ENCODE data around the gene GAL3ST1.
"Not testable (repeated sequence)": the region's sequence is repeated elsewhere in the genome, so short reads cannot be mapped to it uniquely, and the experiment has no call there.

GAL3ST1 gene

DNA sequence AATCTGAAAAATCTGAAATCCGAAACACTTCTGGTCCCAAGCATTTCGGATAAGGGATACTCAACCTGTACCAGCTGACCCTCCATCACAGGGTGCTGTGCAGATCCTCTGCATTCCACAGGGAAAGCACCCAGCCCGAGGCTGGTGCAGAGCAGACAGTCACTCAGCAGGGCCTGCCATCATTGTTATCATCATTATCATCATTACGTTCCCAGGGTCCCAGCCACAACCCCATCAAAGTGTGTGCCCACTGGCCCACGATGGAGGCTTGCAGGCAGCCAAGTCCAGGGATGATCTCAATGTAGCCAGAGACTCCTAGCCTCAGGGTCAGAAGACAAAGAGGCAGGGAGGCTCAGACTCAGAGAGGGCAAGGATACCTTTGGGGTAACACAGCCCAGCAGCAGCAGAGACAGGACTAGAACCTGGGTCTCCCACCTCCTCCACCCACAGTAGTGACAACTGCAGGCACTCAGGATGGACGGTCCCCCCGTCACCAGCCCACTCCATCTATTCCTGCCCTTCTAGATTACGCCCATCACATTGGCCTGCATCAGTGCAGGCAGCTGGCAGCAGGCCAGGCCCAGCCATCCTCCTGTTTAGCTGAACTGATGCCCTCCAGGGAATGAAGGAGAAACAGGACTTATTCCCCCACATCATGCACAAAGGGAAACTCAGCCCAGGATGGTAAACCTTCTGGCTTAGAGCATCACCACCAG, 10.3 kb downstream of the GAL3ST1 start:
- H2BK12ac ChIP-seq (ENCODE audit: low read length in 2 of 2), result no peak overlapping the region

DNA sequence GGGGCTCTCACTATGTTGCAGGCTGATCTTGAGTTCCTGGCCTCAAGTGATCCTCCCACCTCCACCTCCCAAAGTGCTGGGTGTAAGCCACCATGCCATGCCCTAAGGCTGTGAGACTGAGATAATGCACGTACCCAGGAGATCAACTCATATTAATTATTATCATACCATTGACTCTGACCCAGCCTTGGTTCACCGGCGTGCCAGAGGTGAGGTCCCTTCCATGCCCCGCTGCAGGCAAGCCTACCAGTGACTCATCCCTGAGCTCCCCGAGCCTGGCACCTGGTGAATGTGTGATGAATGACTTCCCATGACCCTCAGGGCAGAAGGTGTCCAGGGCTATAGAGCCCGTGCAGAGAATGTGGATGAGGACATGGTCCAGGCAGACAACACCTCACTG, 12.1 kb downstream of the GAL3ST1 start:
- H3K4me3 ChIP-seq (ENCODE audit: insufficient read depth in 1 of 2, low read depth in 1 of 2, low read length in 2 of 2), result no peak overlapping the region
- H2BK15ac ChIP-seq (ENCODE audit: low read depth, poor library complexity, severe bottlenecking), result no peak overlapping the region
- H3K14ac ChIP-seq (ENCODE audit: low read length in 2 of 2), result no peak overlapping the region
- no peak for DNase-seq
- H4K91ac ChIP-seq (ENCODE audit: low read length), result no peak overlapping the region
- H3K9me3 ChIP-seq (ENCODE audit: control insufficient read depth, low read length), result no peaks in the 10 kb centered on the region
- peaks cover 0 to 49% of the 10 kb centered on the region in 2 experiments for H3K27me3 ChIP-seq (ENCODE audit: control insufficient read depth in 1 of 2, insufficient read depth in 1 of 2, low read length in 2 of 2)
- no peak overlapping the region for H2BK5ac ChIP-seq (ENCODE audit: low read depth, low read length, poor library complexity, severe bottlenecking)
- no peak overlapping the region for H3K18ac ChIP-seq (ENCODE audit: low read depth in 1 of 2, low read length in 2 of 2)
- H2AK5ac ChIP-seq (ENCODE audit: low read length, severe bottlenecking), result peak overlapping the region; percentile 10
- no peak overlapping the region for H3K27ac ChIP-seq (ENCODE audit: low read length, poor library complexity, severe bottlenecking)
- no peak overlapping the region for H3K4me2 ChIP-seq (ENCODE audit: low read length, poor library complexity, severe bottlenecking)
- no peak overlapping the region for H3K4ac ChIP-seq (ENCODE audit: low read depth in 1 of 2, low read length in 2 of 2)
- H3K9ac ChIP-seq (ENCODE audit: low read length), result no peak overlapping the region
- no peak overlapping the region for H2BK12ac ChIP-seq (ENCODE audit: low read length in 2 of 2)
- peaks cover 46% of the 10 kb centered on the region for H3K4me1 ChIP-seq (ENCODE audit: control insufficient read depth, insufficient read depth, low read depth, low read length)
- H2BK120ac ChIP-seq (ENCODE audit: low read depth, low read length), result no peak overlapping the region
- H2AFZ ChIP-seq (ENCODE audit: low read depth, low read length), result no peak overlapping the region
- H4K8ac ChIP-seq (ENCODE audit: low read length), result no peak overlapping the region
- peaks cover 17% of the 10 kb centered on the region for H3K79me1 ChIP-seq (replicated peaks; ENCODE audit: low read length, poor library complexity, severe bottlenecking)
- H3K36me3 ChIP-seq (ENCODE audit: control insufficient read depth in 1 of 2, insufficient read depth in 2 of 2, low read depth in 1 of 2, low read length in 2 of 2), result peaks cover 0 to 7% of the 10 kb centered on the region in 2 experiments
- no peak overlapping the region for H3K23ac ChIP-seq (ENCODE audit: low read length in 2 of 2)
- WGBS, result 77% methylated on average over 6 of the region's 6 CpGs

More for the DNA sequence above, 10.3 kb downstream of the GAL3ST1 start:
- no peak overlapping the region for H2AFZ ChIP-seq (ENCODE audit: low read depth, low read length)
- H3K9ac ChIP-seq (ENCODE audit: low read length), result no peak overlapping the region
- no peak overlapping the region for H2AK5ac ChIP-seq (ENCODE audit: low read length, severe bottlenecking)
- H3K27ac ChIP-seq (ENCODE audit: low read length, poor library complexity, severe bottlenecking), result no peak overlapping the region
- no peak overlapping the region for H3K14ac ChIP-seq (ENCODE audit: low read length in 2 of 2)
- H3K36me3 ChIP-seq (ENCODE audit: control insufficient read depth in 1 of 2, insufficient read depth in 2 of 2, low read depth in 1 of 2, low read length in 2 of 2), result no peaks in the 10 kb centered on the region
- H3K4me1 ChIP-seq (ENCODE audit: control insufficient read depth, insufficient read depth, low read depth, low read length), result peaks cover 45% of the 10 kb centered on the region
- H3K27me3 ChIP-seq (ENCODE audit: control insufficient read depth in 1 of 2, insufficient read depth in 1 of 2, low read length in 2 of 2), result peaks cover 0 to 63% of the 10 kb centered on the region in 2 experiments
- no peak overlapping the region for H3K23ac ChIP-seq (ENCODE audit: low read length in 2 of 2)
- H3K9me3 ChIP-seq (ENCODE audit: control insufficient read depth, low read length), result no peaks in the 10 kb centered on the region
- no peak overlapping the region for H2BK15ac ChIP-seq (ENCODE audit: low read depth, poor library complexity, severe bottlenecking)
- DNase-seq, result no peak
- no peak overlapping the region for H4K91ac ChIP-seq (ENCODE audit: low read length)
- no peak overlapping the region for H3K4ac ChIP-seq (ENCODE audit: low read depth in 1 of 2, low read length in 2 of 2)
- no peak overlapping the region for H4K8ac ChIP-seq (ENCODE audit: low read length)
- H3K79me1 ChIP-seq (replicated peaks; ENCODE audit: low read length, poor library complexity, severe bottlenecking), result peaks cover 19% of the 10 kb centered on the region
- H2BK120ac ChIP-seq (ENCODE audit: low read depth, low read length), result no peak overlapping the region
- H3K18ac ChIP-seq (ENCODE audit: low read depth in 1 of 2, low read length in 2 of 2), result no peak overlapping the region
- H3K4me3 ChIP-seq (ENCODE audit: insufficient read depth in 1 of 2, low read depth in 1 of 2, low read length in 2 of 2), result no peak overlapping the region
- H3K4me2 ChIP-seq (ENCODE audit: low read length, poor library complexity, severe bottlenecking), result no peak overlapping the region
- no peak overlapping the region for H2BK5ac ChIP-seq (ENCODE audit: low read depth, low read length, poor library complexity, severe bottlenecking)
- WGBS, result 85% methylated on average over 8 of the region's 8 CpGs

DNA sequence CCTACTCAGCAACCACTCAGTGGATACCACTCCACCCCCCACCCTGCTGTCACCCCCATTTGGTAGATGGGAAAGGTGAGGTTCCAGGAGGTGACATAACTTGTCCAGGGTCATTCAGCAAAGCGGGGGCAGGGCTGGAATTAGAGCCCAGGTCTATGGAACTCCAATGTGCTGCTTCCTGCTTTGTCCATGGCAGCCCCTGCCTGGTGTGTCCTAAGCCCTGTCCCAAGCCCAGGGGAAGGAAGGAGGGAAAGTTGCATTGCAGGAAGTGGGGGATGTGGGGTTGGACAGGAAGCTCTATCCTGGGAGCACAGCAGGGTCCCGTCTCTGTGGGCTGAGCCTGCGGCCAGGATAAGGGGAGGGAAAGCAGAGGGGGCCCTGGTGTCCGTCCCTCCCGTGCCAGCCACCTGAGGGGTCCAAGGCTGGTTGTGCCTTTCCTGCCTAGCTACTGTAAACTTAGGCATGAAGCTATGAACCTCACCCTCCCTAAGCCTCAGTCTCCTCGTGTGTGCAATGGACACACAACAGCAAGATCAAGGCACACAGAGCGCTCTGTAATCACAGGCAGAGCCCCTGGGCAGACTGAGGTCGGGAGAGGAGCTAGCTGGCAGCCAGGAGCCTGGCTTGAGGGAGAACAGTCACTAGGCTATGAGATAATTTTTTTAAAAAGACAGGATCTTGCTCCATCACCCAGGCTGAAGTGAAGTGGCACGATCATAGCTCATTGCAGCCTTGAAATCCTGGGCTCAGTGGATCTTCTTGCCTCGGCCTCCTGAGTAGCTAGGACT, 12.9 kb downstream of the GAL3ST1 start:
- H3K27ac ChIP-seq (ENCODE audit: low read length, poor library complexity, severe bottlenecking), result peak overlapping the region; percentile 50
- no peak overlapping the region for H2AFZ ChIP-seq (ENCODE audit: low read depth, low read length)
- H2BK120ac ChIP-seq (ENCODE audit: low read depth, low read length), result no peak overlapping the region
- H3K4me2 ChIP-seq (ENCODE audit: low read length, poor library complexity, severe bottlenecking), result peak overlapping the region; percentile 5
- no peak overlapping the region for H3K18ac ChIP-seq (ENCODE audit: low read depth in 1 of 2, low read length in 2 of 2)
- no peak overlapping the region for H3K4ac ChIP-seq (ENCODE audit: low read depth in 1 of 2, low read length in 2 of 2)
- H3K9me3 ChIP-seq (ENCODE audit: control insufficient read depth, low read length), result no peaks in the 10 kb centered on the region
- H2BK5ac ChIP-seq (ENCODE audit: low read depth, low read length, poor library complexity, severe bottlenecking), result peak overlapping the region; percentile 47
- H2AK5ac ChIP-seq (ENCODE audit: low read length, severe bottlenecking), result peak overlapping the region; percentile 92
- no peak overlapping the region for H4K8ac ChIP-seq (ENCODE audit: low read length)
- peaks cover 0 to 48% of the 10 kb centered on the region in 2 experiments for H3K27me3 ChIP-seq (ENCODE audit: control insufficient read depth in 1 of 2, insufficient read depth in 1 of 2, low read length in 2 of 2)
- no peak overlapping the region for H2BK12ac ChIP-seq (ENCODE audit: low read length in 2 of 2)
- H3K36me3 ChIP-seq (ENCODE audit: control insufficient read depth in 1 of 2, insufficient read depth in 2 of 2, low read depth in 1 of 2, low read length in 2 of 2), result peaks cover 0 to 14% of the 10 kb centered on the region in 2 experiments
- H2BK15ac ChIP-seq (ENCODE audit: low read depth, poor library complexity, severe bottlenecking), result no peak overlapping the region
- H3K4me3 ChIP-seq (ENCODE audit: insufficient read depth in 1 of 2, low read depth in 1 of 2, low read length in 2 of 2), result no peak overlapping the region
- H3K79me1 ChIP-seq (replicated peaks; ENCODE audit: low read length, poor library complexity, severe bottlenecking), result peaks cover 20% of the 10 kb centered on the region
- no peak overlapping the region for H3K9ac ChIP-seq (ENCODE audit: low read length)
- no peak overlapping the region for H3K23ac ChIP-seq (ENCODE audit: low read length in 2 of 2)
- DNase-seq, result no peak
- 45% methylated on average over 10 of the region's 10 CpGs for WGBS
- no peak overlapping the region for H3K14ac ChIP-seq (ENCODE audit: low read length in 2 of 2)
- H3K4me1 ChIP-seq (ENCODE audit: control insufficient read depth, insufficient read depth, low read depth, low read length), result peaks cover 51% of the 10 kb centered on the region
- H4K91ac ChIP-seq (ENCODE audit: low read length), result no peak overlapping the region

DNA sequence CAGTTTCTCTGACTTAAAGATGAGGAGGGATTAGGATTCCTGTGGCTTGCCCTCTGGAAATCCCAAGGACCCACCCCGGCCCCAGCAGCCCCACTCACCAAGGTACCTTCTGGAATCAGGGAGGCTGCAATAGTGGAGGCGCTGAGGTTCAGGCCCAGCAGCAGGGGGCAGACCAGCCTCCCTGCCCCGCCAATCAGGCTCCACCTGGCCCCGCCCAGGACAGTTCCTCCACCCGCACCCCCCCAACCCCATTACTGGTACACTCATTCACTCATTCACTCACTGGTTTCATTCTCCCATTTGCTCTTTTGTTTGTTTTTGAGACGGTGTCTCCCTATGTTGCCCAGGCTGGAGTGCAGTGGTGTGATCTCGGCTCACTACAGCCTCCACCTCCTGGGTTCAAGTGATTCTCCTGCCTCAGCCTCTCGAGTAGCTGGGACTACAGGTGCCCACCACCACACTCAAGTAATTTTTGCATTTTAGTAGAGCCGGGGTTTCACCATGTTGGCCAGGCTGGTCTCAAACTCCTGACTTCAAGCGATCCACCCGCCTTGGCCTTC, 13.7 kb downstream of the GAL3ST1 start:
- H3K14ac ChIP-seq (ENCODE audit: low read length in 2 of 2); H3K4me3 ChIP-seq (ENCODE audit: insufficient read depth in 1 of 2, low read depth in 1 of 2, low read length in 2 of 2); H4K8ac ChIP-seq (ENCODE audit: low read length); H2BK15ac ChIP-seq (ENCODE audit: low read depth, poor library complexity, severe bottlenecking); H3K18ac ChIP-seq (ENCODE audit: low read depth in 1 of 2, low read length in 2 of 2); H2AFZ ChIP-seq (ENCODE audit: low read depth, low read length); H2BK12ac ChIP-seq (ENCODE audit: low read length in 2 of 2); H2BK120ac ChIP-seq (ENCODE audit: low read depth, low read length); H3K23ac ChIP-seq (ENCODE audit: low read length in 2 of 2); H3K9ac ChIP-seq (ENCODE audit: low read length); DNase-seq; H4K91ac ChIP-seq (ENCODE audit: low read length); H3K4ac ChIP-seq (ENCODE audit: low read depth in 1 of 2, low read length in 2 of 2); H3K4me2 ChIP-seq (ENCODE audit: low read length, poor library complexity, severe bottlenecking); H3K9me3 ChIP-seq (ENCODE audit: control insufficient read depth, low read length): not testable (repeated sequence)
- Histone ChIP-seq H3K4me1 (ENCODE audit: control insufficient read depth, insufficient read depth, low read depth, low read length) (peaks cover 47% of the 10 kb centered on the region), H2AK5ac (ENCODE audit: low read length, severe bottlenecking) (peak overlapping the region; percentile 72), H3K79me1 (replicated peaks; ENCODE audit: low read length, poor library complexity, severe bottlenecking) (peaks cover 20% of the 10 kb centered on the region), H2BK5ac (ENCODE audit: low read depth, low read length, poor library complexity, severe bottlenecking) (peak overlapping the region; percentile 47), H3K27me3 (ENCODE audit: control insufficient read depth in 1 of 2, insufficient read depth in 1 of 2, low read length in 2 of 2) (peaks cover 0 to 41% of the 10 kb centered on the region in 2 experiments), H3K36me3 (ENCODE audit: control insufficient read depth in 1 of 2, insufficient read depth in 2 of 2, low read depth in 1 of 2, low read length in 2 of 2) (peaks cover 0 to 22% of the 10 kb centered on the region in 2 experiments), H3K27ac (ENCODE audit: low read length, poor library complexity, severe bottlenecking) (peak overlapping the region; percentile 24)
- 88% methylated on average over 11 of the region's 11 CpGs for WGBS

All from mesenchymal stem cell (in vitro differentiated cells and primary cell).